Omental fat pad (tissue), 4 donors: Measurements from ENCODE around the gene STAT5B. TPM values are rescaled to one million over a fixed set of nuclear protein-coding genes. Genes with fewer than 3 reads are reported as not detected.

Experiments
- ATAC-seq: fragments of 150-250 bp; one replicate; pipeline ENCODE4 v1.9.1; 2016; ENCODE audit warnings: mild to moderate bottlenecking, moderate library complexity; ENCODE audit not compliant: low FRiP score
- DNase-seq: peaks from one replicate; pipeline ENCODE4 v3.0.0-alpha.2; 2019; ENCODE audit warnings: low spot score
- total RNA-seq, 4 donors: library from RNA; depleted of rRNA; stranded (reverse); fragments of >200 nt; gene quantifications; one replicate each; pipeline ENCODE4 v1.1.0, GENCODE V29; 2016
- TF ChIP-seq, protein P1 (sequence below), 3 donors: fragments of 450-650 bp; IDR thresholded peaks; one replicate each; pipeline ENCODE4 v1.5.1; 2016 to 2017; ENCODE audit warnings: antibody characterized with exemption in 3 of 3, mild to moderate bottlenecking in 3 of 3, moderate library complexity in 2 of 3

Gene STAT5B
- total RNA-seq, 4 donors from 2014 or later, result 66.6 to 130 (median 111) TPM

DNA sequence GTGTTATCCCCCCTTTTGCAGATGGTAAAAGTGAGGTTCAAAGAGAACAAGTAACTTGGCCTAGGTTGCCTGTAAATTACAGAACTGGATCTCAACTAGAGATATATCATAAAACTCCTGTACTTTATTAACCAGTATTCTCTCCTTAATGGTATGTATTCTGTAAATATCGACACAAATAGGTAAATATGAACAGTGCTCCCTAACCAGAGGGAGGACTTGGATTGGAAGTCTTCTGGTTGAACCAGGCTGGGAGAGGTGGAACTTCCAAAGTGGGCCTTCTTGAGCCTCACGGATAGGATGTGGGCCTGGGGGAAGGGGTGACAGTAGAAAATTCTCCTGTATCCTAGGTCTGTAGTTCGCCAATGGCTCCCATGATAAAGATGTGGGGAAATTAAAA lies 19.8 kb upstream of the STAT5B start:
- TF ChIP-seq, protein P1, sequence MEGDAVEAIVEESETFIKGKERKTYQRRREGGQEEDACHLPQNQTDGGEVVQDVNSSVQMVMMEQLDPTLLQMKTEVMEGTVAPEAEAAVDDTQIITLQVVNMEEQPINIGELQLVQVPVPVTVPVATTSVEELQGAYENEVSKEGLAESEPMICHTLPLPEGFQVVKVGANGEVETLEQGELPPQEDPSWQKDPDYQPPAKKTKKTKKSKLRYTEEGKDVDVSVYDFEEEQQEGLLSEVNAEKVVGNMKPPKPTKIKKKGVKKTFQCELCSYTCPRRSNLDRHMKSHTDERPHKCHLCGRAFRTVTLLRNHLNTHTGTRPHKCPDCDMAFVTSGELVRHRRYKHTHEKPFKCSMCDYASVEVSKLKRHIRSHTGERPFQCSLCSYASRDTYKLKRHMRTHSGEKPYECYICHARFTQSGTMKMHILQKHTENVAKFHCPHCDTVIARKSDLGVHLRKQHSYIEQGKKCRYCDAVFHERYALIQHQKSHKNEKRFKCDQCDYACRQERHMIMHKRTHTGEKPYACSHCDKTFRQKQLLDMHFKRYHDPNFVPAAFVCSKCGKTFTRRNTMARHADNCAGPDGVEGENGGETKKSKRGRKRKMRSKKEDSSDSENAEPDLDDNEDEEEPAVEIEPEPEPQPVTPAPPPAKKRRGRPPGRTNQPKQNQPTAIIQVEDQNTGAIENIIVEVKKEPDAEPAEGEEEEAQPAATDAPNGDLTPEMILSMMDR (IDR thresholded peaks at IDR 0.05), result no peak
- ATAC-seq, result no peak
- DNase-seq, result no peak

DNA sequence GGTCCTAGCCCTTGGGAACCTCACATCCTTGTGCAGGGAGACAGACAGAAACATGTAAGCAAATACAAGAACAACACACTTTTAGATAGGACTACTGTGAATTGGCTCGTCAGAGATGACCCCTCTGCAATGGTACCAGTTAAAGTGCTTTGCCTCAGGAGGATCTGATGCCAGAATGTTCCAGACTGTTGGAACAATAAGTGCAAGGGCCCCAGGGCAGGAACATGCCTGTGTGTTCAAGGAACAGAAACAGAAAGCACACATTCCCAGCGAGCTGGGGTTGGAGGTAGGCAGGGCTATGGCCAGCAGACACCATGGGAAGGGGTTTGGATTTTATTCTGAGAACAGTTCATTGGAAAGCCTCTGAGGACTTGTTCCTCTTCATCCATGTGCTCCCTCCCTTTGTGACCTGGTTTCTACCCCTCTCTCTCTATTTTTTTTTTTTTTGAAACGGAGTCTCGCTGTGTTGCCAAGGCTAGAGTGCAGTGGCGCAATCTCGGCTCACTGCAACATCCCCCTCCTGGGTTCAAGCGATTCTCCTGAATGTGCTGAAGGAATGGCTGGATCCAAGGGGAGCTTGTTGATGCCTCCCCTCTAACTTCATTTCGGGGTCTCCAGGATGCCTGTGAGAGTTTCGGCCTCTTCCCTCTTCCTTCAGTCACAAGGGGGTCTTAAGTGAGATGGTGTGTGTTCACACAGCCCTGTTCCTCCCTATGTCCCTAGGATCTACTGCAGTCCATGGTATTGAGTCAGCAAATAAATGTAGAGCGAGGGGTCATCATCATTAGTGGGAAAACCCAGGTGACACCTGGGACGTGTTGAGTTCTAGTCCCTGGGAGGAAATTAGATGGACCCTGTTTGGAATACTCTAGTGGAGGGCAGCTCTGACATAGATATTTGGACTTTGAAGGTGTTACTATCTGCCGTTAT lies 18.5 kb upstream of the STAT5B start:
- DNase-seq (no peak), ATAC-seq (no peak)
- TF ChIP-seq, protein P1 (IDR thresholded peaks at IDR 0.05), result no peak

DNA sequence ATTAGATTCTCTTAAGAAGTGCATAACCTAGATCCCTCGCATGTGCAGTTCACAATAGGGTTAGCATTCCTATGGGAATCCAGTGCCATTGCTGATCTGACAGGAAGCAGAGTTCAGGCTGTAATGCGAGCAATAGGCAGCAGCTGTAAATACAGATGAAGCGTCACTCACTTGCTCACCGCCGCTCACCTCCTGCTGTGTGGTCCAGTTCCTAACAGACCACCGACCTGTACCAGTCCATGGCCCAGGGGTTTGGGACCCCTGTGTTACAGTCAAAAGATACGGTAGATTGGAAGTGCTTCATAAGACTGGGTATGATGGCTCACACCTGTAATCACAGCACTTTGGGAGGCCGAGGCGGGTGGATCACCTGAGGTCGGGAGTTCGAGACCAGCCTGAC lies 14.9 kb upstream of the STAT5B start:
- no peak for ATAC-seq
- TF ChIP-seq, protein P1 (IDR thresholded peaks at IDR 0.05), result no peak
- no peak for DNase-seq

DNA sequence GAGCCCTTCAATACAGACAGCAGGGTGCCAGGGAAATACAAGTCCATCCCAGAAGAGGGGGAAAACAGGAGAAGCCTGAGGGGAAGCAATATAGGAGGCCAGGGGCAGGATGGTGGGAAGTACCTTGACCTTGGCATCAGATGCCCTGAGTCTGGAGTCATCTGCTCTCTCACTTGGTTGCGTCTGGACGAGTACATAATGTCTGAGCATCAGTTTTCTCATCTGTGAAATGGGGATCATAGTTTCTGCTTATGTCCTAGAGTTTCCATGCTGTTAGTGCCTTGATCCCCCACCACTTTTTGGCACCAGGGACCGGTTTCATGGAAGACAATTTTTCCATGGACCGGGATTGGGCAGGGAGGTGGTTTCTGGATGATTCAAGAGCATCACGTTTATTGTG lies 14.4 kb upstream of the STAT5B start:
- no peak for ATAC-seq
- TF ChIP-seq, protein P1 (IDR thresholded peaks at IDR 0.05), result no peak
- DNase-seq, result no peak

DNA sequence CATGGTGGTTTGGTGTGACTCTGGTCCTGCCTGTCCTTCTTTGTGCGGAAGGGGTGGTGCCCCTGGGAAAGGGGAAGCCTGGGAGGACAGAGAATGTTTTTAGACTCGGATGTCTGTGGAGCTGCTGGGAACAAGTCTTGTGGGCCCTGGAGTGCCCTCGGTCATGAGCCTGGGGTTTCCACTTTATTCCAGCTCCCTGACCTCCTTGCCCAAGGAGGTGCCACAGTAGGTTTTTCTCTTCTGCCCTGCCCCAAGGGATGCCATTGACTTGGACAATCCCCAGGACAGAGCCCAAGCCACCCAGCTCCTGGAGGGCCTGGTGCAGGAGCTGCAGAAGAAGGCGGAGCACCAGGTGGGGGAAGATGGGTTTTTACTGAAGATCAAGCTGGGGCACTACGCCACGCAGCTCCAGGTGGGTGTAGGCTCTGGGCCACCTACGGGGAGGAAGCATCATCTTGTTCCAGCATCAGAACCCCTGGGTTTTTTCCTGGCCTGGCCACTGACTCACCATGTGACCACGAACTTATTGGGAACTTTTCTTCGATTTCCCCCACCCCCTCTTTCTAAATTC lies 13.5 kb upstream of the STAT5B start:
- DNase-seq (no peak), ATAC-seq (no peak)
- TF ChIP-seq, protein P1 (IDR thresholded peaks at IDR 0.05), result no peak

DNA sequence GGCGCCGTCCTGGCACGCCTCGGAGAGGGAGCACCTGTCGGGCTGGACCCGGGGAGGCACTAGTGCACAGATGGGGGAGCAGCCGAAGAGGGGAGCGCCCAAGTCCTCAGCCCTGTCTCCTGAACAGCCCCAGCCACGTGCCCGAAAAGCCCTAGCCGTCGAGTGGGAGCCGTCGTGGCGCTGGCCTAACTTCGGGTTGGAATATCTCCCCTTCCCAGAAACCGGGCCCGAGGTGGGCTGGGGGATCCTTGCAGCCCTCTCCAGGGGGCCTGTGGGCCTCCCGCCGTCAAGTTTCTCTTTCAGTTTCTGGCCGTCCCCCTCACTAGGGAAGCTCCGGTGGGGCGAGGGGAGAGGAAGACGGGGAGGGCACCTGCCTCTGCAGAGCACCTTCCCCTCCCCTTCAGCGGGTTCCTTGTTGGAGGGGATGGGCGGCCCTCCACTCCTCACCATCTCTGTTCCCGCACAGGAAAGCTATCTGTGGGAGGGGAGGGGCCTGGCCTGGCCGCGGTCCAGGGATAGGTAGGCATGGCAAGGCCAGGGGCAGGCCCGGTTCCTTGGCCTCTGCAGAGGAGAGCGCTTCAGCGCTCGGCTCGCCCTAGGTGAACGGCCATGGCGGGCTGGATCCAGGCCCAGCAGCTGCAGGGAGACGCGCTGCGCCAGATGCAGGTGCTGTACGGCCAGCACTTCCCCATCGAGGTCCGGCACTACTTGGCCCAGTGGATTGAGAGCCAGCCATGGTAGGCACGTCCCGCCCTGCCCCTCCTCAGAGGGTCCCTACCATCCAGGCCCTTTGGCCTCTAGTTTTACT lies 12.8 kb upstream of the STAT5B start:
- TF ChIP-seq, protein P1 (IDR thresholded peaks at IDR 0.05), result no peak
- DNase-seq, result peak; percentile 24
- peak; percentile 9 for ATAC-seq
